ENCODE results near the gene IMPG2. TPM values are rescaled to one million over a fixed set of nuclear protein-coding genes. Genes with fewer than 3 reads are reported as not detected.

Gene IMPG2
- total RNA-seq, 4 donors from 2014 or later: under 0.01 to 2.6 (median 0.70) TPM; not detected in 1

DNA sequence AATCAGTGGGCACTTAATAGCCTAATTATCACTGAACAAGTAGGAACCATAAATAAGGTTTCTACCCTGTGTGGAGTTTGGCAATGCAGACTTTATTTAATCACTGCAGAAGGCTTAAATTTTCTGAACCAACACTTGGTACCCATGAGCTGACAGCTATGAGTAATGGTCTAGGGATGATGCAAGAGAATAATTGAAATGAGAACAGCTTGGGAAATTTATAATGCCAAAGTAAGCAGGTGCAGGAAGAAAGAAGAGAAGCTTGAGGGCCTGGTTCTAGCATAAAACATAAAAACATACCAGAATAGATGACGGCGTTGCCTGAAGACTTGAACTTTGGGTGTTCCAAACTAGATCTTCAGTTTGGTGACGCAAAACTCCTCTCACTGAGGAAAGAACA, 67.0 kb downstream of the IMPG2 start:
- TF ChIP-seq, protein P1, sequence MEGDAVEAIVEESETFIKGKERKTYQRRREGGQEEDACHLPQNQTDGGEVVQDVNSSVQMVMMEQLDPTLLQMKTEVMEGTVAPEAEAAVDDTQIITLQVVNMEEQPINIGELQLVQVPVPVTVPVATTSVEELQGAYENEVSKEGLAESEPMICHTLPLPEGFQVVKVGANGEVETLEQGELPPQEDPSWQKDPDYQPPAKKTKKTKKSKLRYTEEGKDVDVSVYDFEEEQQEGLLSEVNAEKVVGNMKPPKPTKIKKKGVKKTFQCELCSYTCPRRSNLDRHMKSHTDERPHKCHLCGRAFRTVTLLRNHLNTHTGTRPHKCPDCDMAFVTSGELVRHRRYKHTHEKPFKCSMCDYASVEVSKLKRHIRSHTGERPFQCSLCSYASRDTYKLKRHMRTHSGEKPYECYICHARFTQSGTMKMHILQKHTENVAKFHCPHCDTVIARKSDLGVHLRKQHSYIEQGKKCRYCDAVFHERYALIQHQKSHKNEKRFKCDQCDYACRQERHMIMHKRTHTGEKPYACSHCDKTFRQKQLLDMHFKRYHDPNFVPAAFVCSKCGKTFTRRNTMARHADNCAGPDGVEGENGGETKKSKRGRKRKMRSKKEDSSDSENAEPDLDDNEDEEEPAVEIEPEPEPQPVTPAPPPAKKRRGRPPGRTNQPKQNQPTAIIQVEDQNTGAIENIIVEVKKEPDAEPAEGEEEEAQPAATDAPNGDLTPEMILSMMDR (IDR thresholded peaks at IDR 0.05): no peak
- TF ChIP-seq POLR2A (IDR thresholded peaks at IDR 0.05): no peak
- intact Hi-C loops (cut with DNase I; ENCODE audit: low total_unique reads): no loop called here
- DNase-seq: no peak
- Histone ChIP-seq H3K27ac (peak overlapping the region in 1 of 2 donors; percentile 26), H3K4me1 (no peaks in the 10 kb centered on the region), H3K36me3 (no peaks in the 10 kb centered on the region), H3K27me3 (no peaks in the 10 kb centered on the region), H3K9me3 (no peaks in the 10 kb centered on the region), H3K4me3 (no peak overlapping the region)

DNA sequence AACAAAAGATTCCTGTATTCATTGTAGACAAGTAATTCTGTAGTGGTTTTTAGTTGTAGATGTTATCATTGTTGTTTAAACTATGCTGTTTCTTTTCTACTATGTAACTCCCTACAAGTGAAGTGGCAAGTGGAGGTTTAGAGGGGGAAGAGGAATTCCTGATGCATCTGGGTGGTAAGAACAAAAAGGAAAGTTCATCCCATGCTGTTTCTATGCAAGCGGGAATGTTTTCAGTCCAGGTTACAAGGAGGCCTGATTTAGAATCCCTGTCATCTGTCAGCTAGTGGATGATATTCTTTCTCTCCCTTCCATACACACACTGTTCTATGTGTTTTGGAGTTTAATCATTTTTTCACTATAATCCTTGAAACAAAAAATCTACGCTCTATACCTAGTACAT, 67.4 kb downstream of the IMPG2 start:
- no peaks in the 10 kb centered on the region for H3K9me3 ChIP-seq
- intact Hi-C loops (cut with DNase I; ENCODE audit: low total_unique reads): no loop called here
- H3K27me3 ChIP-seq: no peaks in the 10 kb centered on the region
- H3K4me1 ChIP-seq: no peaks in the 10 kb centered on the region
- peak overlapping the region; percentile 26 to 34 for H3K27ac ChIP-seq
- TF ChIP-seq POLR2A (IDR thresholded peaks at IDR 0.05): no peak
- TF ChIP-seq, protein P1 (IDR thresholded peaks at IDR 0.05): no peak
- no peak for DNase-seq
- no peak overlapping the region for H3K4me3 ChIP-seq
- no peaks in the 10 kb centered on the region for H3K36me3 ChIP-seq

DNA sequence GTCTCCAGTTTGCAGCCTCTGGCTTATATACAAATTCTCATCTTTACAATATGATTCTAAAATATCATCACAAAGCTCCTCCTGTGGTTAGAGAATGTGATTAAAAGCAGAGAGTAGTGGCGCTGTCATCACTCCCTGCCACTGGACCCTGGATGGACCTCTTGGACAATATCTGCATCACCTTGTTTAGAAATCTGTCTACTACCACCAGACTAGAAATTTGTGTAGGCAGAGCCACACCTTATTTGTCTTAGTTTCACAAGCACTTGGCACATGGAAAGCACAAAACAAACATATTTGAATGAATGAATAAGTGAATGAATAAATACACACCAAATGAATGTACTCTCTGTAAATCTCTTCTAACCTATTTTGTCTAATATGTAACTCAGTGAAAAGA, 68.1 kb downstream of the IMPG2 start:
- intact Hi-C loops (cut with DNase I; ENCODE audit: low total_unique reads): no loop called here
- Histone ChIP-seq H3K36me3 (no peaks in the 10 kb centered on the region), H3K27ac (peak overlapping the region in 1 of 2 donors; percentile 26), H3K4me1 (no peaks in the 10 kb centered on the region), H3K27me3 (no peaks in the 10 kb centered on the region), H3K9me3 (no peaks in the 10 kb centered on the region), H3K4me3 (no peak overlapping the region)
- no peak for DNase-seq
- no peak for TF ChIP-seq POLR2A (IDR thresholded peaks at IDR 0.05)
- TF ChIP-seq, protein P1 (IDR thresholded peaks at IDR 0.05): no peak

DNA sequence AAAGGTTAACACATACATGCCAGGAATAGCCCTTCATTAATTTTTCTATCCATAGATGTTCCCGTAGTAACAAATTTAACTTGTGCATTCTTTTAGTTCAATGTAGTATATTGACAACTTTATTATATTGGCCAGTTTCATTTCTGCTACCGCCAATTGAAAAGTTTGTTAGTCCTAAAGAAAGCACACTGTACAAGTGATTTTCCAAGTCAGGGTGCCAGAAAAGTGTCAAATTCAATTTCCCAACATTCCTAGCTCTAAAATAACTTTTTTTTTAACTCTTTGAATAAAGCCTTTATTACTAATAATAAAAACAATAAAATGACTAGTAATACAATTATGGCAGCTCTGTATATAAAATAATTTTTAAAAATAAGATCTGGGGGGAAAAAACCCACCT, 68.9 kb downstream of the IMPG2 start:
- no peak for TF ChIP-seq POLR2A (IDR thresholded peaks at IDR 0.05)
- TF ChIP-seq, protein P1 (IDR thresholded peaks at IDR 0.05): no peak

DNA sequence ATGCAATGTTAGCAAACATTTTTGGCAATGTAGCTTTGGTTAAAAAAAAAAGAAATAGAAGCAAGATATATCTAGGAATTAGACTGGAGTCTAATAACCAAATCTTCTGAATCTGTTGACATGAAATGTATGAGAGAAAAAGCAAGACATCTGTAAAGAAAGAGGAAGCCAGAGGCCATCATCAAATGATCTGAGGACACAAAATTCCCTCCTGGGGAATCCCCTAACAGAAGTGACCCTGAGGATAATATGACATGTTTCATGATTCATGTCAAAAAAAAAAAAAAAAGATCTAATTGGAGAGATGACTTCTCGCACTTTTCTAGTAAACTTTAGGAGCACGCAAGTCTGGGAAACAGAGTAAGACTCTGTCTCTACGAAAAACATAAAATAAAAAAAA, 70.9 kb downstream of the IMPG2 start:
- no peak overlapping the region for H3K27ac ChIP-seq
- no peaks in the 10 kb centered on the region for H3K36me3 ChIP-seq
- no peak for DNase-seq
- H3K4me1 ChIP-seq: no peaks in the 10 kb centered on the region
- no peak overlapping the region for H3K4me3 ChIP-seq
- intact Hi-C loops (cut with DNase I; ENCODE audit: low total_unique reads): no loop called here
- TF ChIP-seq POLR2A (IDR thresholded peaks at IDR 0.05): no peak
- TF ChIP-seq, protein P1 (IDR thresholded peaks at IDR 0.05): no peak
- H3K27me3 ChIP-seq: no peaks in the 10 kb centered on the region
- no peaks in the 10 kb centered on the region for H3K9me3 ChIP-seq

More for the DNA sequence above, 68.9 kb downstream of the IMPG2 start:
- Histone ChIP-seq H3K36me3 (no peaks in the 10 kb centered on the region), H3K27me3 (no peaks in the 10 kb centered on the region), H3K4me3 (no peak overlapping the region), H3K9me3 (no peaks in the 10 kb centered on the region), H3K27ac (no peak overlapping the region), H3K4me1 (no peaks in the 10 kb centered on the region)
- no peak for DNase-seq
- intact Hi-C loops (cut with DNase I; ENCODE audit: low total_unique reads): no loop called here

Measured in uterus (tissue), 4 donors.